Ovary (tissue), 10 donors: ENCODE measurements around the gene NUCB2. TPM values are rescaled to one million over a fixed set of nuclear protein-coding genes. Genes with fewer than 3 reads are reported as not detected.
"Not testable (repeated sequence)": the region's sequence is repeated elsewhere in the genome, so short reads cannot be mapped to it uniquely, and the experiment has no call there.

Experiments used
- DNase-seq, 5 donors: peaks; one replicate each; pipeline ENCODE4 v3.0.0-alpha.2; 2019 to 2020
- H3K27ac ChIP-seq, 2 donors: fragments of 200-600 bp; one replicate each; pipeline versions ENCODE4 v1.5.1 to v1.8.0; 2019 to 2022
- H3K27me3 ChIP-seq: fragments of 200-600 bp; one replicate; pipeline ENCODE4 v1.8.0; 2022
- H3K36me3 ChIP-seq: fragments of 200-600 bp; sonication (generic); one replicate; pipeline ENCODE4 v1.5.1; 2019
- H3K4me1 ChIP-seq: one replicate; pipeline ENCODE4 v1.8.1; 2013; ENCODE audit warnings: mild to moderate bottlenecking, moderate library complexity; ENCODE audit not compliant: insufficient read depth
- H3K4me3 ChIP-seq: fragments of 200-600 bp; sonication (generic); one replicate; pipeline ENCODE4 v1.5.1; 2017
- H3K9me3 ChIP-seq, 2 donors: fragments of 200-600 bp in 1 of 2; sonication (generic) in 1 of 2; one replicate each; pipeline versions ENCODE4 v1.5.1 to v1.8.1; 2013 to 2019; ENCODE audit warnings: mild to moderate bottlenecking in 1 of 2, moderate library complexity in 1 of 2
- EP300 ChIP-seq: sonication (generic); formaldehyde crosslinking; IDR thresholded peaks from one replicate; pipeline ENCODE4 v1.6.1; 2017; ENCODE audit warnings: antibody characterized with exemption
- POLR2A ChIP-seq: fragments of 450-650 bp; IDR thresholded peaks from one replicate; pipeline ENCODE4 v1.6.1; 2017; ENCODE audit warnings: antibody characterized with exemption, mild to moderate bottlenecking, moderate library complexity
- WGBS, 3 donors: extraction: QIAGEN DNeasy Blood & Tissue Kit in 1 of 3; methylation state at CpG; one replicate each; pipeline versions ENCODE4 v1.1.5 to v1.1.7; 2013 to 2017; 5-methylcytosine and 5-hydroxymethylcytosine counted together
- intact Hi-C, 4 donors: fragments of 100-400 bp; cut with DNase I; formaldehyde crosslinking; loops; one replicate each; pipeline versions ENCODE4 v1.11.0 to v1.15.1; 2022 to 2023
- long read RNA-seq, 3 donors: library from polyadenylated mRNA in 2 of 3; unstranded in 2 of 3; transcript quantifications; one replicate each; pipeline ENCODE4 v2.0.0 and lab custom pipeline, GENCODE V29; 2021 to 2026
- polyA plus RNA-seq, 2 donors: library from polyadenylated mRNA; stranded (reverse); fragments of 200-250 nt in 1 of 2; fragments of 350-450 nt in 1 of 2; fragmentation: Illumina TruSeq in 1 of 2; extraction: RNeasy Lipid Tissue Mini Kit (QIAGEN cat#74804) in 1 of 2; gene quantifications; one replicate each; pipeline ENCODE4 v1.2.3, GENCODE V29; 2013 to 2014
- total RNA-seq, 7 donors: library from RNA; depleted of rRNA in 2 of 7; stranded (reverse); fragments of >200 nt in 2 of 7; fragmentation: NEBNext Ultra II Directional in 3 of 7; extraction: Animal tissue kit (Norgen Biotek cat#: 25700) in 3 of 7; gene quantifications; one replicate each; pipeline versions ENCODE4 v1.1.0 to v1.2.4, GENCODE V29; 2016 to 2023
- TF ChIP-seq, protein P1 (sequence below), 3 donors: fragments of 450-650 bp in 2 of 3; fragments of 200-600 bp in 1 of 3; IDR thresholded peaks; one replicate each; pipeline versions ENCODE4 v1.5.1 to v1.8.0; 2016 to 2022; ENCODE audit warnings: antibody characterized with exemption in 3 of 3, mild to moderate bottlenecking in 1 of 3
- donor health status: DM: no; HTN: no; CAD: no; lungs with moderate emphysema.
- donor health status: DM: no; HTN: no; CAD: no.
- donor health status: Bipolar disorder and iron deficiency.
- donor health status: DM: yes; HTN: yes; CAD: no.
- donor health status: DM: no; HTN: no; CAD: no.
- donor health status: DM: yes; HTN: yes; CAD: no.

NUCB2 gene
- total RNA-seq (100 to 1,000 TPM in 2 of 7 donors, 10 to 100 TPM in 5; 36.7 to 116 (median 86.1) TPM), polyA plus RNA-seq (100 to 1,000 TPM in 1 of 2 donors, 10 to 100 TPM in 1; 57.6 to 108 TPM)
- long read RNA-seq, donor 1, transcript NUCB2-208 (14 exons, 2,274 nt) = major isoform, 29 of 99 reads
- long read RNA-seq, donor 1, partial matches to known transcripts = 41 of 99 reads
- long read RNA-seq, donor 1, other reads (novel, unspliced or antisense) = 28 of 99 reads
- long read RNA-seq, donor 2, transcript NUCB2-208 (14 exons, 2,274 nt) = major isoform, 12 of 89 reads
- long read RNA-seq, donor 2, partial matches to known transcripts = 75 of 89 reads
- long read RNA-seq, donor 2, other reads (novel, unspliced or antisense) = 0 of 89 reads
- long read RNA-seq, donor 3, transcript NUCB2-208 (14 exons, 2,274 nt) = major isoform, 74 of 135 reads
- long read RNA-seq, donor 3, partial matches to known transcripts = 2 of 135 reads
- long read RNA-seq, donor 3, other reads (novel, unspliced or antisense) = 57 of 135 reads

DNA sequence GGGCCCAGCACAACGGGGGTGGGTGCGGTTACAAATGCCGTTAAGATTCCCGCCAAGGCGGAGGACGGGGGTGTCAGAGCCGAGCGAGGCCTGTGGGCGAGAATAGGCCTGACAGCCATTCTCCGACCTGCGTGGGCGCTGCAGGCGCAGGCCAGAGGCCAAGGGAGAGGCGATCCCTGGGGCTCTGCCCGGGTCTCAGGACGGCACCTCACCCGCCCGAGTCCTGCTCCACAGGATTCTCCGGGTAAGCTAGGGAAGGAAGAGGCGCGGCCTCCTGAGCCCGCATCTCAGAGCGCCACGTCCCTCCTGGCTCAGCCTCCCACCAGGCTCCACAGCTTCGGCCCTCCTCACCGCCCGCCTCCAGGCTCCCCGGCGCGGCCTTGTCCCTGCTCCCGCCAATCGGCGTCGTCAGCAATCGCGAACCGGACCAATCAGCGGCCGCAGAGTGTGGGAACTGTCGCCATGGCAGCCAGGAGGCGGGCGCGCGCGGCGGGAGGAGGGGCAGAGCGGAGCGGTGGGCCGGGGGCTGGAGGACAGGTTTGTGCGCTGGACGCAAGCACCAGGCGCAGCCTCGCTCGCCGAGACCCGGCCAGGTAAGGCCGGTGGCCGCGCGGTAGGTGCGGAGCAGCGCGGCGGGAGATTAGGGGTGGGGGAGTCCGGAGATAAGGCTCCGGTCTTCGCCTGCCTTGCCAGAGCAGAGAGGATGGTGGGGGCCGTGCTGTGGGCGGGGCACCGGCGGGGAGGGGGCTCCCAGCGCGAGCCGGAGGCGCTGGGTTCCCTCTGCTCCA, at the start of gene NUCB2:
NUCB2 (plus strand) TSS at position 504 of the 788 bp plus-strand sequence. CDS start 18,585 bp downstream, outside the sequence.
- Histone ChIP-seq H3K36me3 (no peaks in the 10 kb centered on the region), H3K4me3 (peak within 1 kb of the TSS; percentile 81), H3K9me3 (no peaks in the 10 kb centered on the region), H3K4me1 (no peaks in the 10 kb centered on the region), H3K27me3 (no peaks in the 10 kb centered on the region), H3K27ac (peak within 1 kb of the TSS; percentile 59 to 96)
- intact Hi-C loops = loop anchor here in 2 of 4 donors (5.0 to 10.0 kb wide), 2 partner anchors 76 to 202 kb away; partner anchors contain the start of genes NCR3LG1 (in 1 of the 2) and RPS13 (in 1 of the 2)
- TF ChIP-seq, protein P1, sequence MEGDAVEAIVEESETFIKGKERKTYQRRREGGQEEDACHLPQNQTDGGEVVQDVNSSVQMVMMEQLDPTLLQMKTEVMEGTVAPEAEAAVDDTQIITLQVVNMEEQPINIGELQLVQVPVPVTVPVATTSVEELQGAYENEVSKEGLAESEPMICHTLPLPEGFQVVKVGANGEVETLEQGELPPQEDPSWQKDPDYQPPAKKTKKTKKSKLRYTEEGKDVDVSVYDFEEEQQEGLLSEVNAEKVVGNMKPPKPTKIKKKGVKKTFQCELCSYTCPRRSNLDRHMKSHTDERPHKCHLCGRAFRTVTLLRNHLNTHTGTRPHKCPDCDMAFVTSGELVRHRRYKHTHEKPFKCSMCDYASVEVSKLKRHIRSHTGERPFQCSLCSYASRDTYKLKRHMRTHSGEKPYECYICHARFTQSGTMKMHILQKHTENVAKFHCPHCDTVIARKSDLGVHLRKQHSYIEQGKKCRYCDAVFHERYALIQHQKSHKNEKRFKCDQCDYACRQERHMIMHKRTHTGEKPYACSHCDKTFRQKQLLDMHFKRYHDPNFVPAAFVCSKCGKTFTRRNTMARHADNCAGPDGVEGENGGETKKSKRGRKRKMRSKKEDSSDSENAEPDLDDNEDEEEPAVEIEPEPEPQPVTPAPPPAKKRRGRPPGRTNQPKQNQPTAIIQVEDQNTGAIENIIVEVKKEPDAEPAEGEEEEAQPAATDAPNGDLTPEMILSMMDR (IDR thresholded peaks at IDR 0.05) = no peak
- TF ChIP-seq EP300 (no peak), POLR2A (peak; percentile 69)
- WGBS, 3 donors = 0 to 1% (median 1%) methylated on average over 64 to 75 of the region's 75 CpGs
- DNase-seq = peak; percentile 97 to 98 (median 98)

DNA sequence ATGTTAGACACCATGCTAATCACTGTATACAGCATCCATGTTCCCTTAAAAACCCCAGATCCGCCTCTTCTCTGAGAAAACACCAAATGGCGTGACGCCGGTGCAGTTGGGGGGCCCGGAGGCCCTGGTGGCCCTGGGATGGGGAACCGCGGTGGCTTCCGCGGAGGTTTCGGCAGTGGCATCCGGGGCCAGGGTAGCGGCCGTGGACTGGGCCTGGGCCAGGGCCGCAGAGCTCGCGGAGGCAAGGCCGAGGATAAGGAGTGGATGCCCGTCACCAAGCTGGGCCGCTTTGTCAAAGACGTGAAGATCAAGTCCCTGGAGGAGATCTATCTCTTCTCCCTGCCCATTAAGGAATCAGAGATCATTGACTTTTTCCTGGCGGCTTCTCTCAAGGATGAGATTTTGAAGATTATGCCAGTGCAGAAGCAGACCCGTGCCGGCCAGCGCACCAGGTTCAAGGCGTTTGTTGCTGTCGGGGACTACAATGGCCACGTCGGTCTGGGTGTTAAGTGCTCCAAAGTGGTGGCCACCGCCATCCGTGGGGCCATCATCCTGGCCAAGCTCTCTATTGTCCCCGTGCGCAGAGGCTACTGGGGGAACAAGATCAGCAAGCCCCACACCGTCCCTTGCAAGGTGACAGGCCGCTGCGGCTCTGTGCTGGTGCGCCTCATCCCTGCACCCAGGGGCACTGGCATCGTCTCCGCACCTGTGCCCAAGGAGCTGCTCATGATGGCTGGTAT, 48.2 kb upstream of the NUCB2 start:
- H3K27me3 ChIP-seq, DNase-seq, H3K4me3 ChIP-seq, H3K4me1 ChIP-seq, H3K27ac ChIP-seq, H3K9me3 ChIP-seq, H3K36me3 ChIP-seq, intact Hi-C loops: not testable (repeated sequence)
- WGBS, 3 donors = 91 to 95% (median 93%) methylated on average over 30 to 38 of the region's 38 CpGs

DNA sequence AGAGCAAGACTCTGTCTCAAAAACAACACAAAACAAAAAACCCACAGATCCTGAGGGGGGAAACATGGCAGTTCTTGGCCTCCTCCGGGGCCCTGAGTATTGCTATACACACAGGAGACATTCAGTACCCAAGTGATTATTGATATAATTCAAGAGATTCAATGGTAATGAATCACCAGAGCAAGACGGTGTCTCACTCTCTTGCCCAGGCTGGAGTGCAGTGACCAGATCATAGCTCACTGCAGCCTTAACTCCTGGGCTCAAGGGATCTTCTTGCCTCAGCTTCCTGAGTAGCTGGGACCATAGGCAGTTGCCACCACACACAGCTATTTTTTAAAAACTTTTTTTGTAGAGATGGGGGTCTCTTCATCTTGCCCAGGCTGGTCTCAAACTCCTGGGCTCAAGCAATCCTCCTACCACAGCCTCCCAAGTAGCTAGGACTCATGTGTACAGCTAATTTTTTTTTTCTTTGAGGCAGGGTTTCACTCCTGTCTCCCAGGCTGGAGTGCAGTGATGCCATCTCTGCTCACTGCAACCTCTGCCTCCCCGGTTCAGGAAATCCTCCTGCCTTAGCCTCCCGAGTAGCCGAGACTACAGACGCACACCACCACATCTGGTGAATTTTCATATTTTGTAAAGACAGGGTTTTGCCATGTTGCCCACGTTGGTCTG, 46.9 kb upstream of the NUCB2 start:
- no peaks in the 10 kb centered on the region for H3K4me1 ChIP-seq
- no peaks in the 10 kb centered on the region for H3K9me3 ChIP-seq
- no peaks in the 10 kb centered on the region for H3K27me3 ChIP-seq
- no peak overlapping the region for H3K4me3 ChIP-seq
- intact Hi-C loops = no loop called here
- DNase-seq = no peak
- no peak overlapping the region for H3K27ac ChIP-seq
- WGBS, 3 donors = 69 to 71% (median 70%) methylated on average over 7 of the region's 7 CpGs
- TF ChIP-seq, protein P1 (IDR thresholded peaks at IDR 0.05) = no peak
- TF ChIP-seq POLR2A = no peak
- no peak for TF ChIP-seq EP300
- H3K36me3 ChIP-seq = no peaks in the 10 kb centered on the region

DNA sequence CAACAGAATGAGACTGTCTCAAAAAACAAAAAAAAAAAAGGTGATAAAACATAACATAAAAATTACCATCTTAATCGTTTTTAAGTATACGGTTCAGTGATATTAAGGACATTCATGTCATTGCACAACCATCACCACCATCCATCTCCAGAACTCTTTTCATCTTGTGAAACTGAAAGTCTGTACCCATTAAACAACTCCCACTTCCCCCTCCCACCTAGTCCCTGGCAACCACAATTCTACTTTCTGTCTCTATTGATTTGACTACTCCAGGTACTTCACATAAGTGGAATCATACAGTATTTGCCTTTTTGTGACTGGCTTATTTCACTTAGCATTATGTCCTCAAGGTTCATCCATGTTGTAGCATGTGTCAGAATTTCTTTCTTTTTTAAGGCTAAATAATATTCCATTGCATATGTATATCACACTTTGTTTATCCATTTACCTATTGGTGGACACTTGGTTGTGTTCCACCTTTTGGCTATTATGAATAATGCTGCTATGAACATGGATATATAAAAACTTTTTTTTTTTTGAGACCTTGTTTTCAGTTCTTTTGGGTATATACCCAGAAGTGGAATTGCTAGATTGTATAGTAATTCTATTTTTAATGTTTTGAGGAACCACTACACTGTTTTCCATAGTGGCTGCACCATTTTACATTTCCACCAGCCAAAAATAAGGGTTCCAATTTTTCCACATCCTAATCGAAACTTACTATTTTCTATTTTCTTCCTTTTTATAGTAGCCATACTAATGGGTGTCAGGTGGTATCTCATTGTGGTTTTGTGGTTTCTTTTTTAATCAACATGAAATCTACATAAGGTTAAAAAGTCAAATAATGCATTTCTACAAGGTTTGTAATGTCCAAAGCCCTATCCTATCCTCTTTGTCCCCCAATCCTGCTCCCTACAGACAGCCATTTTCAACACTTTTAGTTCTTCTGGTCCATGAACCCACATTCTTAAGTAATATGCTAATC, 45.4 kb upstream of the NUCB2 start:
- Histone ChIP-seq H3K9me3 (no peaks in the 10 kb centered on the region), H3K27ac (no peak overlapping the region), H3K36me3 (no peaks in the 10 kb centered on the region), H3K27me3 (no peaks in the 10 kb centered on the region), H3K4me3 (no peak overlapping the region), H3K4me1 (no peaks in the 10 kb centered on the region)
- TF ChIP-seq EP300 (no peak), POLR2A (no peak)
- TF ChIP-seq, protein P1 (IDR thresholded peaks at IDR 0.05) = no peak
- DNase-seq = no peak
- intact Hi-C loops = no loop called here
- WGBS, 3 donors = 84 to 91% (median 85%) methylated on average over 3 of the region's 3 CpGs
